Measurements from ENCODE around the gene FARP2.

DNA sequence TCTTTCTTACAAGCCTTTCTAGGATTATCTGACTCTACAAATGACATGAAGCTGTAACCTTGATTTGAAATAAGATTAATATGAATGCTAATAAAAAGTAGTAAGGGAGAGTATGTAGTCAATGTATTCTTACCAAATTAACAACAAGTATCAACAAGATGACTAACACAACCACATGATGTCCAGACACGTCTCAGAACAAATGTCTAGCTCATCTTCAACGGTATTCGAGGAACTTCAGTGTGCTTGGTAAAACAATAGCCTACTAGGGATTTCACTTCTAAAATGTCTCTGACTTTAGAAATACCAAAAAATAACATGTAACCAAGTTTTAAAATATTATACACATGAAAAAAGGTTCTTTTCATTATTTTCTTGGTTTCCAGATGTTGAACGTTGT is 44.0 kb upstream of the FARP2 start:
- TF ChIP-seq, protein P1, sequence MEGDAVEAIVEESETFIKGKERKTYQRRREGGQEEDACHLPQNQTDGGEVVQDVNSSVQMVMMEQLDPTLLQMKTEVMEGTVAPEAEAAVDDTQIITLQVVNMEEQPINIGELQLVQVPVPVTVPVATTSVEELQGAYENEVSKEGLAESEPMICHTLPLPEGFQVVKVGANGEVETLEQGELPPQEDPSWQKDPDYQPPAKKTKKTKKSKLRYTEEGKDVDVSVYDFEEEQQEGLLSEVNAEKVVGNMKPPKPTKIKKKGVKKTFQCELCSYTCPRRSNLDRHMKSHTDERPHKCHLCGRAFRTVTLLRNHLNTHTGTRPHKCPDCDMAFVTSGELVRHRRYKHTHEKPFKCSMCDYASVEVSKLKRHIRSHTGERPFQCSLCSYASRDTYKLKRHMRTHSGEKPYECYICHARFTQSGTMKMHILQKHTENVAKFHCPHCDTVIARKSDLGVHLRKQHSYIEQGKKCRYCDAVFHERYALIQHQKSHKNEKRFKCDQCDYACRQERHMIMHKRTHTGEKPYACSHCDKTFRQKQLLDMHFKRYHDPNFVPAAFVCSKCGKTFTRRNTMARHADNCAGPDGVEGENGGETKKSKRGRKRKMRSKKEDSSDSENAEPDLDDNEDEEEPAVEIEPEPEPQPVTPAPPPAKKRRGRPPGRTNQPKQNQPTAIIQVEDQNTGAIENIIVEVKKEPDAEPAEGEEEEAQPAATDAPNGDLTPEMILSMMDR (conservative IDR thresholded peaks at IDR 0.05 in 1 of 2, IDR thresholded peaks at IDR 0.05 in 1 of 2; ENCODE audit: low read depth in 1 of 2, low read length in 2 of 2): no peak
- no peak for TF ChIP-seq EZH2 (IDR thresholded peaks at IDR 0.05; ENCODE audit: low read length, missing control alignments)
